ENCODE measurements around the gene FAAP20.
A peak's percentile ranks its signal among the peaks of the same experiment; 100 is the strongest.

Gene FAAP20

GRCh38 chr1:2176615-2177014 is 18.0 kb downstream of the FAAP20 start:
- DNase-seq (ENCODE audit: low read depth in 2 of 2): no peak
- H3K4me3 ChIP-seq (replicated peaks in 1 of 2; ENCODE audit: low read depth in 2 of 2, low read length in 2 of 2): no peak overlapping the region
- no peak for TF ChIP-seq CTCF (IDR thresholded peaks at IDR 0.05; ENCODE audit: low read depth, low read length)

- TF ChIP-seq CTCF (IDR thresholded peaks at IDR 0.05; ENCODE audit: low read depth, low read length): no peak
- no peak overlapping the region for H3K4me3 ChIP-seq (replicated peaks in 1 of 2; ENCODE audit: low read depth in 2 of 2, low read length in 2 of 2)
- DNase-seq (ENCODE audit: low read depth in 2 of 2): no peak
Observed at GRCh38 chr1:2175681-2176454, 18.7 kb downstream of the FAAP20 start.

GRCh38 chr1:2175055-2175414 is 19.5 kb downstream of the FAAP20 start:
- no peak for TF ChIP-seq CTCF (IDR thresholded peaks at IDR 0.05; ENCODE audit: low read depth, low read length)
- DNase-seq (ENCODE audit: low read depth in 2 of 2): no peak
- H3K4me3 ChIP-seq (replicated peaks in 1 of 2; ENCODE audit: low read depth in 2 of 2, low read length in 2 of 2): no peak overlapping the region

GRCh38 chr1:2174348-2175054 is 20.1 kb downstream of the FAAP20 start:
- peak overlapping the region; percentile 26 to 38 for H3K4me3 ChIP-seq (replicated peaks in 1 of 2; ENCODE audit: low read depth in 2 of 2, low read length in 2 of 2)
- DNase-seq (ENCODE audit: low read depth in 2 of 2): peak; percentile 62 to 73
- peak; percentile 97 for TF ChIP-seq CTCF (IDR thresholded peaks at IDR 0.05; ENCODE audit: low read depth, low read length)

- DNase-seq (ENCODE audit: low read depth in 2 of 2): no peak
- H3K4me3 ChIP-seq (replicated peaks in 1 of 2; ENCODE audit: low read depth in 2 of 2, low read length in 2 of 2): no peak overlapping the region
- no peak for TF ChIP-seq CTCF (IDR thresholded peaks at IDR 0.05; ENCODE audit: low read depth, low read length)
Observed at GRCh38 chr1:2173546-2174347, 20.8 kb downstream of the FAAP20 start.

GRCh38 chr1:2172551-2173146 is 21.9 kb downstream of the FAAP20 start:
- no peak overlapping the region for H3K4me3 ChIP-seq (replicated peaks in 1 of 2; ENCODE audit: low read depth in 2 of 2, low read length in 2 of 2)

More at GRCh38 chr1:2172551-2173146, 21.9 kb downstream of the FAAP20 start:
- no peak for TF ChIP-seq CTCF (IDR thresholded peaks at IDR 0.05; ENCODE audit: low read depth, low read length)
- DNase-seq (ENCODE audit: low read depth in 2 of 2): no peak
